Left ventricle myocardium inferior (tissue), 1 donor: Measurements from ENCODE around the gene DNAJC18. TPM values are rescaled to one million over a fixed set of nuclear protein-coding genes. Genes with fewer than 3 reads are reported as not detected.
A peak's percentile ranks its signal among the peaks of the same experiment; 100 is the strongest.
"Not testable (repeated sequence)": the region's sequence is repeated elsewhere in the genome, so short reads cannot be mapped to it uniquely, and the experiment has no call there.

Experiments used
- DNase-seq: peaks from one replicate; pipeline ENCODE4 v3.0.0-alpha.2; 2020
- H3K27ac ChIP-seq: fragments of 200-600 bp; replicated peaks from 2 replicates; pipeline ENCODE4 v1.8.0; 2021
- H3K27me3 ChIP-seq: fragments of 200-600 bp; 2 replicates; pipeline ENCODE4 v1.8.0; 2021; ENCODE audit warnings: low read depth
- H3K36me3 ChIP-seq: fragments of 200-600 bp; 2 replicates; pipeline ENCODE4 v1.8.0; 2021
- H3K4me1 ChIP-seq: fragments of 200-600 bp; 2 replicates; pipeline ENCODE4 v1.8.0; 2021
- H3K4me3 ChIP-seq: fragments of 200-600 bp; 2 replicates; pipeline ENCODE4 v1.8.0; 2021; ENCODE audit warnings: mild to moderate bottlenecking, moderate library complexity
- H3K9me3 ChIP-seq: fragments of 200-600 bp; replicated peaks from 2 replicates; pipeline ENCODE4 v1.8.0; 2021
- CTCF ChIP-seq: fragments of 200-600 bp; IDR thresholded peaks from 2 replicates; pipeline ENCODE4 v1.8.0; 2021; ENCODE audit warnings: antibody characterized with exemption, mild to moderate bottlenecking, borderline replicate concordance
- intact Hi-C: fragments of 100-400 bp; cut with micrococcal nuclease; formaldehyde crosslinking; loops from one replicate; pipeline ENCODE4 v1.11.0; 2022
- total RNA-seq: library from RNA; stranded (reverse); fragmentation: NEBNext Ultra II Directional; extraction: Animal tissue kit (Norgen Biotek cat#: 25700); gene quantifications from one replicate; pipeline ENCODE4 v1.2.1, GENCODE V29; 2021
- donor health status: DM: no; HTN: yes; CAD: no; lungs with severe emphysema.

The DNAJC18 gene
- total RNA-seq, 1 donor from 2014 or later = 14.3 TPM

GRCh38 chr5:139389701-139390638 is 49.4 kb downstream of the DNAJC18 start, which contains the start of gene MZB1:
MZB1 (minus strand) TSS chr5:139389913; CDS start chr5:139389856, 57 bp downstream.
- Histone ChIP-seq H3K27ac (peak within 1 kb of the TSS; percentile 96), H3K9me3 (no peaks in the 10 kb centered on the region), H3K27me3 (no peaks in the 10 kb centered on the region), H3K4me3 (peak within 1 kb of the TSS; percentile 77), H3K4me1 (peaks cover 74% of the 10 kb centered on the region), H3K36me3 (peaks cover 10% of the 10 kb centered on the region)
- DNase-seq = no peak
- intact Hi-C loops = no loop called here
- no peak for TF ChIP-seq CTCF

GRCh38 chr5:139388198-139388821 is 51.0 kb downstream of the DNAJC18 start:
- H3K27ac ChIP-seq = peak overlapping the region; percentile 32
- intact Hi-C loops = no loop called here
- H3K36me3 ChIP-seq = peaks cover 10% of the 10 kb centered on the region
- no peak for DNase-seq
- no peak for TF ChIP-seq CTCF
- peaks cover 69% of the 10 kb centered on the region for H3K4me1 ChIP-seq
- no peaks in the 10 kb centered on the region for H3K9me3 ChIP-seq
- H3K4me3 ChIP-seq = no peak overlapping the region
- H3K27me3 ChIP-seq = no peaks in the 10 kb centered on the region

- peaks cover 7% of the 10 kb centered on the region for H3K36me3 ChIP-seq
- DNase-seq = no peak
- H3K4me1 ChIP-seq = peaks cover 63% of the 10 kb centered on the region
- H3K27me3 ChIP-seq = no peaks in the 10 kb centered on the region
- no peak overlapping the region for H3K4me3 ChIP-seq
- TF ChIP-seq CTCF = no peak
- intact Hi-C loops = no loop called here
- H3K27ac ChIP-seq = peak overlapping the region; percentile 32
- H3K9me3 ChIP-seq = no peaks in the 10 kb centered on the region
Observed at GRCh38 chr5:139387611-139388197, 51.6 kb downstream of the DNAJC18 start.

- H3K36me3 ChIP-seq, H3K9me3 ChIP-seq, intact Hi-C loops, H3K4me3 ChIP-seq, DNase-seq, H3K27me3 ChIP-seq, H3K27ac ChIP-seq: not testable (repeated sequence)
- H3K4me1 ChIP-seq = peaks cover 55% of the 10 kb centered on the region
Observed at GRCh38 chr5:139386956-139387355, 52.4 kb downstream of the DNAJC18 start.

GRCh38 chr5:139386050-139386438 is 53.3 kb downstream of the DNAJC18 start:
- Histone ChIP-seq H3K27ac (peak overlapping the region; percentile 80), H3K27me3 (no peaks in the 10 kb centered on the region), H3K36me3 (no peaks in the 10 kb centered on the region), H3K4me1 (peaks cover 46% of the 10 kb centered on the region), H3K4me3 (no peak overlapping the region), H3K9me3 (no peaks in the 10 kb centered on the region)
- intact Hi-C loops = no loop called here
- no peak for DNase-seq
- TF ChIP-seq CTCF = no peak
